ENCODE data around the gene DNAJC8. TPM values are rescaled to one million over a fixed set of nuclear protein-coding genes. Genes with fewer than 3 reads are reported as not detected.

The DNAJC8 gene
- total and polyA plus RNA-seq, 2 of the 8 experiments (the other 6 are each of a cell fraction or from before 2014, with no cell fraction given) = 116 to 134 TPM

DNA sequence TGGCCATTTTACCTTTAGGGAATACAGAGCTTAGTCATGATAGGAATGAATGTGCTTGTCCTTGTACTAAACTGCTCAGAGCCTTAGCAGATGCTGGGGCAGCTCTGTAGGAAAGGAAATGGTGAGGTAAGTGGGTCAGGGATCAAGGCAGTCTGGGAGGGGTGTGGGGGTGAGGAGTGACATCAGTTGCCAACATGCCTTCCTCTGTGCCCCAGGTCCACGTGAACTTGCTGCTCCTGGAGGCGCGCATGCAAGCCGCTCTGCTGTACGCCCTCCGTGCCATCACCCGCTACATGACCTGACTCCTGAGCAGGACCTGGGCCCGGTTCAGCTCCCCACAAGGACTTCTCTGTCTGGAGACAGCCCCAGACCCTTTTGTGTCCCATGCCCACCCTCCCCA is 47.7 kb upstream of the DNAJC8 start:
- Histone ChIP-seq H3K27ac (ENCODE audit: low read depth, low read length) (no peak overlapping the region), H3K23ac (ENCODE audit: insufficient read length) (no peak overlapping the region), H4K20me1 (replicated peaks in 1 of 2; ENCODE audit: control insufficient read depth in 1 of 2, insufficient read depth in 2 of 2, low read length in 2 of 2) (peaks cover 0 to 5% of the 10 kb centered on the region in 2 experiments), H4K5ac (ENCODE audit: insufficient read length, low read depth, low read length) (no peak overlapping the region), H3K56ac (replicated peaks; ENCODE audit: insufficient read length, low read depth, low read length) (no peak overlapping the region), H3K4me2 (ENCODE audit: insufficient read depth in 1 of 2, low read depth in 2 of 2, low read length in 2 of 2) (no peak overlapping the region), H2BK15ac (ENCODE audit: low read length) (no peak overlapping the region), H2BK5ac (ENCODE audit: low read depth, low read length) (0 out of 2 replicates have a peak overlapping the region, but pooled peaks have one; percentile 24), H3K4me1 (replicated peaks in 1 of 4; ENCODE audit: control insufficient read depth in 3 of 4, insufficient read depth in 4 of 4, low read length in 3 of 4) (no peaks in the 10 kb centered on the region), H2BK12ac (ENCODE audit: low read depth, low read length) (no peak overlapping the region), H3K4me3 (ENCODE audit: extremely low read depth in 1 of 4, insufficient read depth in 2 of 4, low read depth in 3 of 4, low read length in 4 of 4) (no peak overlapping the region), H3K79me1 (ENCODE audit: low read depth, low read length) (no peaks in the 10 kb centered on the region), H3K9me3 (ENCODE audit: insufficient read depth in 2 of 2, low read depth in 1 of 2, low read length in 1 of 2) (no peaks in the 10 kb centered on the region), H3K4ac (replicated peaks; ENCODE audit: insufficient read length, low read depth, low read length) (no peak overlapping the region), H3K79me2 (ENCODE audit: control insufficient read depth in 1 of 2, insufficient read depth in 2 of 2, low read length in 2 of 2) (no peaks in the 10 kb centered on the region), H3K23me2 (ENCODE audit: low read depth, low read length) (no peaks in the 10 kb centered on the region), H4K8ac (ENCODE audit: extremely low read depth, insufficient read depth, low read length) (no peak overlapping the region), H2AFZ (ENCODE audit: low read length) (no peak overlapping the region), H2BK120ac (replicated peaks; ENCODE audit: low read depth, low read length) (no peak overlapping the region), H3K36me3 (ENCODE audit: control insufficient read depth in 2 of 4, insufficient read depth in 4 of 4, low read length in 3 of 4) (peaks cover 25 to 64% (median 44%) of the 10 kb centered on the region in 4 experiments), H3K27me3 (replicated peaks in 1 of 4; ENCODE audit: control insufficient read depth in 3 of 4, extremely low read depth in 1 of 4, insufficient read depth in 3 of 4, low read length in 3 of 4) (no peaks in the 10 kb centered on the region), H4K91ac (replicated peaks; ENCODE audit: insufficient read length, low read length) (no peak overlapping the region), H3K18ac (ENCODE audit: extremely low read depth, low read length) (no peak overlapping the region), H3K9ac (replicated peaks in 1 of 4; ENCODE audit: extremely low read depth in 1 of 4, low read depth in 3 of 4, low read length in 3 of 4) (no peak overlapping the region), H2BK20ac (ENCODE audit: low read length) (no peak overlapping the region), H3K14ac (ENCODE audit: insufficient read length) (no peak overlapping the region), H2AK5ac (ENCODE audit: low read depth, low read length) (no peak overlapping the region)
- ChIA-PET POLR2A (ENCODE audit: partially characterized antibody) (interaction anchor here (1.2 to 20.8 kb wide), 4 partner anchors 8 to 32 kb away, joined by 3 to 324 read pairs (median 5); partner anchors contain the start of gene SESN2), CTCF (ENCODE audit: partially characterized antibody) (interaction anchor here (0.6 to 2.7 kb wide), 4 partner anchors 29 to 355 kb away, joined by 3 to 9 read pairs (median 3); no protein-coding TSS in a partner anchor)
- whole genome bisulfite sequencing, 2 experiments (ENCODE audit: extremely low coverage in 1 of 2, insufficient coverage in 1 of 2, insufficient read length in 1 of 2, insufficient replicate concordance in 2 of 2, low coverage in 1 of 2, low lambda C conversion rate in 2 of 2, missing lambda C conversion rate in 1 of 2) = 98% methylated on average over 8 of the region's 8 CpGs; no CpG with 5 or more reads in 1 of the 2 experiments
- FAIRE-seq (no peak), DNase-seq (ENCODE audit: low read depth in 1 of 2, low spot score in 2 of 2) (no peak)
- TF ChIP-seq ASH2L (IDR thresholded peaks at IDR 0.05; ENCODE audit: low read length) (no peak), TCF12 (IDR thresholded peaks at IDR 0.05; ENCODE audit: low read depth, low read length) (no peak), RXRA (IDR thresholded peaks at IDR 0.05; ENCODE audit: insufficient read depth, low read depth, low read length) (no peak), MAFK (IDR thresholded peaks at IDR 0.05; ENCODE audit: low read depth, low read length) (no peak), POLR2AphosphoS5 (IDR thresholded peaks at IDR 0.05; ENCODE audit: low read depth, low read length) (no peak), HDAC2 (IDR thresholded peaks at IDR 0.05; ENCODE audit: borderline replicate concordance in 1 of 2, low read depth in 2 of 2, low read length in 2 of 2) (no peak), KDM4A (IDR thresholded peaks at IDR 0.05; ENCODE audit: low read depth, low read length, severe bottlenecking) (no peak), EGR1 (IDR thresholded peaks at IDR 0.05; ENCODE audit: borderline replicate concordance, low read depth, low read length) (no peak), NRF1 (IDR thresholded peaks at IDR 0.05; ENCODE audit: low read depth, low read length) (no peak)
- TF ChIP-seq, protein P1, sequence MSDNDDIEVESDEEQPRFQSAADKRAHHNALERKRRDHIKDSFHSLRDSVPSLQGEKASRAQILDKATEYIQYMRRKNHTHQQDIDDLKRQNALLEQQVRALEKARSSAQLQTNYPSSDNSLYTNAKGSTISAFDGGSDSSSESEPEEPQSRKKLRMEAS (IDR thresholded peaks at IDR 0.05) = no peak
